ENCODE data around the gene SEC61B.

Gene SEC61B

DNA sequence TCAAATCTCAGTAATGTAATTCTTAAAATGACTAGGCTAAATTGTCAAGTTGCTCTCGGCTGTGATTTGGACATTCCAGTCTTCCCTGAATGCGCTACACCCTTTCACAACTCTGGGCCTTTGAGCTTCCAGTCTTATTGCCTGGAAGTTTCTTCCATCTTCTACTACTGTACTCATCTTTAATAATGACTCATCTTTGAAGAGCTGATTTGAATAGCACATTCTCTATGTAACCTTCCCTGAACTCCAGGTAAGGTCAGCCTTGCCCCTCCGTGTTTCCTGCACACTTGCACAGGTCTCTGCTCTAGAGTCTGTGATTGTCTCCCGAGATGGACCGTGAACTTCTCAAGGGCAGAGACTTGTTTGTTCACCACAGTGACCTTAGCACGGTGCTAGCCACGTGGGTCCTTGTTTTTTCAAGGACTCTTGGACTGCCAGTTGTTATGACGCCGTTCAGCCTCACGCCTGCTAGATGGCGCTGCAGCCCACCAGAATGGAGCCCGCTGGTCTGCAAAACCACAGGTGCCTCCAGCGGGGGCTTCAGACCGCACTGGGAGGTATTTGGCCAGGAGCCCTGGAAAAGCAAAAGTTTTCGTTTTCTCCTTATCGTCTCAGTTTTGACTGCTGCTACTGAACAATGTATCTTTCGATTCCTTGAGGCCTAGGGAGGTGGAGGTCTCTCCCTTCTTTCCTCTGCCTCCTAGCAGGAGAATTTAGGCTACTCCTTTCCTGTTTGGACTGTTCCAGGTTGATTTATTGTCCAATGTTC lies 44.4 kb downstream of the SEC61B start:
- peak; percentile 25 to 28 for DNase-seq (ENCODE audit: extremely low read depth in 1 of 2, low read depth in 1 of 2)

DNA sequence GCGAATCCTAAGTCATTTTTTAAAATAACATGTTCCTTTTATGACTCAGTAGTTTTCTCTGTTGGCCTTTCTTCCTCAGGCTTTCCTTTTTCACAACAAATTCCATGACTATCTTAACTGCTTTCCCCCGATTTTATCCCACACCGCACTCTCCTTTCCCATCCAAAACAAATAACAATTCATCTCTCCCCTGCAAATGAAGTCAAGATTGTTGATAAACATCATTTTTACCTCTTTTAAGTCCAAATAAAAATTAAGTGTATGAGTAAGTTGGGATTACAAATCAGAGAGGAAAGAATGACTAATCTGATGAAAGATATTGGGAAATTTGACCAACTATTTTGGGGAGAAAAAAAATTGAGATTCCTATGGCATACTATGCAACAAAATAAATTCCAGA lies 47.3 kb downstream of the SEC61B start:
- DNase-seq (ENCODE audit: extremely low read depth in 1 of 2, low read depth in 1 of 2), result no peak

DNA sequence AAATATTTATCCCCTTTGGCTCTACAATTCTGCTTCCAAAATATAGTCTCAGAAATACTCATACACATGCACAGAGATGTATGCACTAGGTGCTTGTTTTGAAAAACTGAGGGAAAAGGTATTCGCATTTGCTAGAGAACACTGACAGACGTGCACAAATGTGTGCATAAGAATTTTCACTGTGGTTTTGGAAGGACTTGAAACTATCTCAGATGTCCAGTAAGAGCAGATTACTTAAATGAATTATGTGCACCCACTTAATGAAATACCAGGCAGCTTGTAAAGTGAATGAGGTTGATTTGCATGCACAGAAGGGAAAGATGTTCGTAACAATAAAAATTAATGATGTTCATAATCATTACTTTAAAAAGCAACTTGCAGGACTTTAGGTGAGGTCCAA lies 48.4 kb downstream of the SEC61B start:
- DNase-seq (ENCODE audit: extremely low read depth in 1 of 2, low read depth in 1 of 2), result no peak

DNA sequence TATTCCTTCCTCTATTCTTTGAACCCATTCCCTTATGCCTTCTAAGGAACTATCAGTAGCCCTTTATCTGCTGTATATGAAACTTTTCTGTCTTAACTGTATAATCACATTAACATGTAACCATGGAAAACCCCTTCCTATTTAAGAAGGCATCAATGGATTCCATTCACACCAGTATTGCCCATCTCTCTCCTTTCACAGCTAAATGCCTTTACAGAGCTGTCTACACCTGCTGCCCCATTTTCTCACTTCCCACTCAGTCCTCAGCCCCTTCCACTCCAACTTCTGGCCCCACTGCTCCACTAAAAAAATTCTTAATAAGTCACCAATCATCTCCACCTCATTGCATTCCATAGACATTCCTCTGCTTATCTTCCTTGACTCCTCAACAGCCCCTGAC lies 50.8 kb downstream of the SEC61B start:
- DNase-seq (ENCODE audit: extremely low read depth in 1 of 2, low read depth in 1 of 2), result no peak

DNA sequence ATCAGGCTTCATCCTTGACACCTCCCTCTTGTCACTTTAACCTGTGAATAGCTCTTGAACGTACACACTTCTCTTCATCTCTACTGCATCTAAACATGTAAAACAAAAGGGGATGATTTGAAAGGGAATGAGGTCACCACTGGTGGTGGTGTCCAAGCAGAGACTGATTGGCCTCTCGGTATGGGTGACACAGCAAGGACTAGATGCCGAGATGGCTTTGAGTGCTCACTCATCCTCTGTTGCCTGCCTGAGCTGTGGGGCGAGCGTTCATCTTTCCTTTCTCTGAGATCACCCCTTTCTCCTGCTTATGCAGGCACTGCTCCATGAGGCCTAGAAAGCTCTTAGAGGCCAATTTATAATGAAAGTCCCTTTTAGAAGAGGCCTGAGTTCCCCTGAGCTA lies 51.9 kb downstream of the SEC61B start:
- DNase-seq (ENCODE audit: extremely low read depth in 1 of 2, low read depth in 1 of 2), result no peak

DNA sequence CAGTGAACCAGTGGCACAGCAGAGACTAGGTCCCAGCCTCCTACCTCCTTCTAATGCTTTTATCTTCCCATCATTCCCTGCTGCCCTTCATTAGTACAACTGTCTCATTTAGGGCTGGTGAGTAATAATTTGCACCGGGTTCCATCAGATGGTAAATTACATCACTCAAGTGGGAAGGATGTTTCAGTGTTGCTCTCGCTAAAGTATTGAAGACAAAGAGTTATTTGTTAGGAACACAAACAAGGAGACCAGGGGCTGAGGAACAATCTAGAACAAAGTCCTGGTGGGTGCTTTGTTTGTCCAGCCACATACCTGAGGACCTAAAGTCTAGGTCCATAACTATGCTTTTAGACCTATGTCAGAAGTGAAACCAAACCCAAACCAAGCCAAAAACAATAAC lies 52.4 kb downstream of the SEC61B start:
- DNase-seq (ENCODE audit: extremely low read depth in 1 of 2, low read depth in 1 of 2), result no peak
